B cell (primary cell): ENCODE results near the gene DACH1. TPM values are rescaled to one million over a fixed set of nuclear protein-coding genes. Genes with fewer than 3 reads are reported as not detected.

Experiments used
- ATAC-seq: fragments of 200-7000 bp; cut with Tn5 transposase; one replicate; pipeline ENCODE4 v1.10.0; 2021; ENCODE audit warnings: low read depth, mild to moderate bottlenecking, moderate number of reproducible peaks, moderate library complexity
- CTCF ChIA-PET: fragments of 350-600 bp; sonication (Branson Sonifier 250); formaldehyde crosslinking; loops from one replicate; lab custom pipeline; 2021; ENCODE audit warnings: antibody characterized with exemption, inconsistent platforms; lab: Charles Lee
- POLR2A ChIA-PET: fragments of 350-600 bp; sonication (Branson Sonifier 250); formaldehyde crosslinking; loops from one replicate; lab custom pipeline; 2021; ENCODE audit warnings: antibody characterized with exemption; lab: Charles Lee
- DNase-seq: peaks from one replicate; pipeline ENCODE4 v3.0.0; 2013
- H2AFZ ChIP-seq: 2 replicates; pipeline ENCODE4 v1.6.1; 2012; ENCODE audit warnings: mild to moderate bottlenecking, low read depth, low read length; ENCODE audit not compliant: insufficient read depth, poor library complexity, severe bottlenecking
- H3K27ac ChIP-seq, 2 donors: 1 replicate in 1 of 2; 2 replicates in 1 of 2; pipeline ENCODE4 v1.5.1; 2012 to 2013; ENCODE audit warnings: low read length in 2 of 2, mild to moderate bottlenecking in 2 of 2, moderate library complexity in 1 of 2
- H3K27me3 ChIP-seq, 4 experiments: fragments of 200-600 bp in 1 of 4; sonication (generic) in 1 of 4; replicated peaks in 1 of 4; 1 replicate in 2 of 4; 2 replicates in 2 of 4; pipeline versions ENCODE4 v1.6.1 to v1.7.0; 2013 to 2016; ENCODE audit warnings: low read length in 3 of 4, mild to moderate bottlenecking in 2 of 4, mixed read lengths in 1 of 4, moderate library complexity in 1 of 4; ENCODE audit not compliant: insufficient read depth in 4 of 4, control insufficient read depth in 3 of 4; ENCODE audit errors: control extremely low read depth in 1 of 4
- H3K36me3 ChIP-seq, 2 experiments: replicated peaks in 1 of 2; 1 replicate in 1 of 2; 2 replicates in 1 of 2; pipeline versions ENCODE4 v1.6.1 to v1.7.1; 2013; ENCODE audit warnings: low read length in 1 of 2; ENCODE audit not compliant: insufficient read depth in 2 of 2, control insufficient read depth in 1 of 2; ENCODE audit errors: control extremely low read depth in 1 of 2, extremely low read depth in 1 of 2
- H3K4me1 ChIP-seq, 2 donors: fragments of 200-600 bp in 1 of 2; sonication (generic) in 1 of 2; 1 replicate in 1 of 2; 2 replicates in 1 of 2; pipeline versions ENCODE4 v1.5.1 to v1.6.1; 2013 to 2017; ENCODE audit warnings: low read length in 2 of 2; ENCODE audit not compliant: control insufficient read depth in 2 of 2, insufficient read depth in 2 of 2
- H3K4me2 ChIP-seq: replicated peaks from 2 replicates; pipeline ENCODE3; 2012; ENCODE audit warnings: mild to moderate bottlenecking, low read depth, low read length; ENCODE audit not compliant: poor library complexity, severe bottlenecking
- H3K4me3 ChIP-seq, 5 experiments: fragments of 200-600 bp in 1 of 5; sonication (generic) in 1 of 5; 1 replicate in 3 of 5; 2 replicates in 2 of 5; pipeline versions ENCODE4 v1.5.1 to v1.7.0; 2011 to 2016; ENCODE audit warnings: low read length in 4 of 5, mild to moderate bottlenecking in 4 of 5, low read depth in 2 of 5, control low read depth in 1 of 5, moderate library complexity in 1 of 5; ENCODE audit not compliant: insufficient read depth in 1 of 5; ENCODE audit errors: control extremely low read depth in 1 of 5, extremely low read depth in 1 of 5
- H3K79me2 ChIP-seq: fragments of 200-600 bp; sonication (generic); one replicate; pipeline ENCODE4 v1.6.0; 2016; ENCODE audit warnings: low read length; ENCODE audit not compliant: control insufficient read depth, insufficient read depth
- H3K9ac ChIP-seq: fragments of 200-600 bp; sonication (generic); 2 replicates; pipeline ENCODE4 v1.6.1; 2017; ENCODE audit warnings: mild to moderate bottlenecking, low read length, moderate library complexity
- H3K9me3 ChIP-seq, 3 donors: one replicate each; pipeline versions ENCODE4 v1.6.1 to v1.7.1; 2013; ENCODE audit warnings: low read length in 2 of 3; ENCODE audit not compliant: control insufficient read depth in 2 of 3, insufficient read depth in 1 of 3; ENCODE audit errors: control extremely low read depth in 1 of 3
- H4K20me1 ChIP-seq: 2 replicates; pipeline ENCODE4 v1.6.0; 2012; ENCODE audit warnings: mild to moderate bottlenecking, low read length; ENCODE audit not compliant: insufficient read depth, control insufficient read depth, poor library complexity, severe bottlenecking
- H3K27ac Mint-ChIP-seq: one replicate; pipeline ENCODE4 v1.8.0; 2021; ENCODE audit warnings: mixed read lengths
- H3K27me3 Mint-ChIP-seq: one replicate; pipeline ENCODE4 v1.8.0; 2021; ENCODE audit warnings: mixed read lengths
- H3K4me1 Mint-ChIP-seq: one replicate; pipeline ENCODE4 v1.8.0; 2021; ENCODE audit warnings: mixed read lengths
- H3K4me3 Mint-ChIP-seq: one replicate; pipeline ENCODE4 v1.8.0; 2021; ENCODE audit warnings: mixed read lengths
- H3K9me3 Mint-ChIP-seq: one replicate; pipeline ENCODE4 v1.8.0; 2022; ENCODE audit warnings: mixed read lengths; ENCODE audit not compliant: insufficient read depth
- EZH2 ChIP-seq: IDR thresholded peaks from 2 replicates; pipeline ENCODE4 v1.6.1; 2012; ENCODE audit warnings: borderline replicate concordance, low read depth, mild to moderate bottlenecking, moderate library complexity, low read length; ENCODE audit not compliant: insufficient read depth, poor library complexity, severe bottlenecking
- WGBS: methylation state at CpG from one replicate; pipeline ENCODE4 v1.1.5; 2013; ENCODE audit warnings: missing lambda C conversion rate; ENCODE audit not compliant: insufficient coverage; 5-methylcytosine and 5-hydroxymethylcytosine counted together
- intact Hi-C: fragments of 100-400 bp; cut with micrococcal nuclease; formaldehyde crosslinking; loops from one replicate; pipeline ENCODE4 v1.10.0; 2022
- polyA plus RNA-seq: library from polyadenylated mRNA; depleted of rRNA; stranded (reverse); fragments of >200 nt; gene quantifications from 2 replicates; pipeline ENCODE4 v1.2.3, GENCODE V29; 2012
- total RNA-seq, 2 donors: library from RNA; stranded (reverse); fragments of 120-200 nt in 1 of 2; gene quantifications; 1 replicate in 1 of 2; 2 replicates in 1 of 2; pipeline versions ENCODE4 v1.2.3 to v1.2.4, GENCODE V29; 2013 to 2022
- TF ChIP-seq, protein P1 (sequence below): fragments of 200-600 bp; IDR thresholded peaks from one replicate; pipeline ENCODE4 v1.8.0; 2022; ENCODE audit warnings: antibody characterized with exemption, mild to moderate bottlenecking

The DACH1 gene
- total and polyA plus RNA-seq, 2 donors (not counting 1 experiment from before 2014, with no cell fraction given), result not detected

DNA sequence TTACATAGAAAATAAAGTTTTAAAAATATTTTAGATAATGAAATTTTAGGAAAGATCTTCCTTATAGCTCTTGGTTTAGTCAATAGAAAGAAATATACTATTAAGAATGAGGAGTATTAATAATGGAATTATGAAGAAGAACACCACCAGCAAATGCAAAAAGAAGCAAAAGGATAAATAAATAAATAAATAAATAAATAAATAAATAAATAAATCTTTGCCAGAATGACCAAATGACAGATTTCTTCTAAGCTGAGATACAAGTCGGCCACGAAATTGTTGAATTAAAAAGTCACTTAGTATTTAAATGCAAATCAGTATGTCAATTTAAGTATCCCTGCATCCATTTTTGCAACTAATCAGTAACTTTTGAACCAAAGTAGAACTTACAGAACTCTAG is 95.9 kb downstream of the DACH1 start:
- POLR2A ChIA-PET, result no interaction called here
- CTCF ChIA-PET, result no interaction called here
- Histone ChIP-seq H3K27me3 (no peaks in the 10 kb centered on the region), H4K20me1 (no peaks in the 10 kb centered on the region), H3K4me2 (no peak overlapping the region), H3K79me2 (no peaks in the 10 kb centered on the region), H3K4me3 (no peak overlapping the region), H3K36me3 (no peaks in the 10 kb centered on the region), H3K27ac (no peak overlapping the region), H2AFZ (no peak overlapping the region), H3K9me3 (no peaks in the 10 kb centered on the region), H3K9ac (no peak overlapping the region), H3K4me1 (no peaks in the 10 kb centered on the region)
- DNase-seq, result no peak
- Mint-ChIP-seq H3K4me1 (no peaks in the 10 kb centered on the region), H3K27ac (no peak overlapping the region), H3K4me3 (no peak overlapping the region), H3K9me3 (no peaks in the 10 kb centered on the region), H3K27me3 (no peaks in the 10 kb centered on the region)
- intact Hi-C loops, result no loop called here
- no peak for TF ChIP-seq EZH2
- TF ChIP-seq, protein P1, sequence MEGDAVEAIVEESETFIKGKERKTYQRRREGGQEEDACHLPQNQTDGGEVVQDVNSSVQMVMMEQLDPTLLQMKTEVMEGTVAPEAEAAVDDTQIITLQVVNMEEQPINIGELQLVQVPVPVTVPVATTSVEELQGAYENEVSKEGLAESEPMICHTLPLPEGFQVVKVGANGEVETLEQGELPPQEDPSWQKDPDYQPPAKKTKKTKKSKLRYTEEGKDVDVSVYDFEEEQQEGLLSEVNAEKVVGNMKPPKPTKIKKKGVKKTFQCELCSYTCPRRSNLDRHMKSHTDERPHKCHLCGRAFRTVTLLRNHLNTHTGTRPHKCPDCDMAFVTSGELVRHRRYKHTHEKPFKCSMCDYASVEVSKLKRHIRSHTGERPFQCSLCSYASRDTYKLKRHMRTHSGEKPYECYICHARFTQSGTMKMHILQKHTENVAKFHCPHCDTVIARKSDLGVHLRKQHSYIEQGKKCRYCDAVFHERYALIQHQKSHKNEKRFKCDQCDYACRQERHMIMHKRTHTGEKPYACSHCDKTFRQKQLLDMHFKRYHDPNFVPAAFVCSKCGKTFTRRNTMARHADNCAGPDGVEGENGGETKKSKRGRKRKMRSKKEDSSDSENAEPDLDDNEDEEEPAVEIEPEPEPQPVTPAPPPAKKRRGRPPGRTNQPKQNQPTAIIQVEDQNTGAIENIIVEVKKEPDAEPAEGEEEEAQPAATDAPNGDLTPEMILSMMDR, result no peak
- no CpG with 5 or more reads among the region's 2 CpGs for WGBS
- no peak for ATAC-seq

DNA sequence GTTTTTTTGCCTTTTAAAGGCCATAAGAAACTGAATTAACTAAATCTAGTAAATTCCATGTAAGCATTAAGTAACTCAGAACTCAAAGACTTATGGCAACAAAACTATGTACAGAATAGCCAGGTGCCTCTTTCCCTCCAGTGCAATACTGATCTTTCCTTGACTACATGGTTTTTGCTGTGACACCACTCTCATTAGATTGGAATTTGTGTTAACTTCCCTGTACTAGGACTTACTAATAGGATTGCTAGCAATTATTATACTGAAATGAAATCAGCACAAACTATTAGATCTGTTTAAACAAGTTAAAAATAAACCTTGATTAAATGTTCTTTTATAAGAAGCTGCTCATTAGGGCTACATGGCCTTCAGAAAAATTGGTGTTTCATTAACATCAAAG is 96.3 kb downstream of the DACH1 start:
- Histone ChIP-seq H3K9me3 (no peaks in the 10 kb centered on the region), H3K36me3 (no peaks in the 10 kb centered on the region), H3K4me2 (no peak overlapping the region), H3K27ac (no peak overlapping the region), H3K4me1 (no peaks in the 10 kb centered on the region), H3K9ac (no peak overlapping the region), H3K27me3 (no peaks in the 10 kb centered on the region), H3K4me3 (no peak overlapping the region), H2AFZ (no peak overlapping the region), H3K79me2 (no peaks in the 10 kb centered on the region), H4K20me1 (no peaks in the 10 kb centered on the region)
- Mint-ChIP-seq H3K9me3 (no peaks in the 10 kb centered on the region), H3K27ac (no peak overlapping the region), H3K4me3 (no peak overlapping the region), H3K27me3 (no peaks in the 10 kb centered on the region), H3K4me1 (no peaks in the 10 kb centered on the region)
- POLR2A ChIA-PET, result no interaction called here
- TF ChIP-seq, protein P1, result no peak
- no peak for TF ChIP-seq EZH2
- intact Hi-C loops, result no loop called here
- ATAC-seq, result no peak
- no peak for DNase-seq
- CTCF ChIA-PET, result interaction anchor here (0.6 kb wide), 1 partner anchor 16 kb away, joined by 3 read pairs; no protein-coding TSS in a partner anchor
